Measurements from ENCODE around the gene SH3RF2.

Gene SH3RF2

GRCh38 chr5:146050086-146050485 is 113.7 kb downstream of the SH3RF2 start:
- no peak for DNase-seq

GRCh38 chr5:146051678-146052077 is 115.3 kb downstream of the SH3RF2 start:
- DNase-seq = no peak

- no peak for DNase-seq
These were observed 116.4 kb downstream of the SH3RF2 start for GRCh38 chr5:146052780-146053179.

GRCh38 chr5:146055432-146055831 is 119.1 kb downstream of the SH3RF2 start:
- no peak for DNase-seq

- DNase-seq = no peak
These were observed 123.3 kb downstream of the SH3RF2 start for GRCh38 chr5:146059460-146060220.

- DNase-seq = no peak
These were observed 123.8 kb downstream of the SH3RF2 start for GRCh38 chr5:146060221-146060585.

- no peak for DNase-seq
These were observed 130.6 kb downstream of the SH3RF2 start for GRCh38 chr5:146066968-146067367.

GRCh38 chr5:146068206-146068605 is 131.8 kb downstream of the SH3RF2 start:
- DNase-seq = no peak

- DNase-seq = no peak
These were observed 132.8 kb downstream of the SH3RF2 start for GRCh38 chr5:146068977-146069779.

- DNase-seq = no peak
These were observed 133.4 kb downstream of the SH3RF2 start for GRCh38 chr5:146069780-146070099.

GRCh38 chr5:146070746-146071145 is 134.4 kb downstream of the SH3RF2 start:
- no peak for DNase-seq

GRCh38 chr5:146071171-146071570 is 134.8 kb downstream of the SH3RF2 start:
- DNase-seq = no peak

GRCh38 chr5:146072595-146072994 is 136.2 kb downstream of the SH3RF2 start:
- no peak for DNase-seq

GRCh38 chr5:146073239-146073900 is 137.0 kb downstream of the SH3RF2 start:
- DNase-seq = no peak

GRCh38 chr5:146076028-146076427 is 139.7 kb downstream of the SH3RF2 start:
- DNase-seq = no peak

GRCh38 chr5:146076455-146076854 is 140.1 kb downstream of the SH3RF2 start:
- no peak for DNase-seq

- no peak for DNase-seq
These were observed 142.2 kb downstream of the SH3RF2 start for GRCh38 chr5:146078566-146078965.

GRCh38 chr5:146079695-146080373 is 143.5 kb downstream of the SH3RF2 start:
- no peak for DNase-seq

GRCh38 chr5:146081556-146081955 is 145.2 kb downstream of the SH3RF2 start:
- no peak for DNase-seq

- DNase-seq = no peak
These were observed 146.4 kb downstream of the SH3RF2 start for GRCh38 chr5:146082798-146083197.

- DNase-seq = no peak
These were observed 148.0 kb downstream of the SH3RF2 start for GRCh38 chr5:146084376-146084775.

- no peak for DNase-seq
These were observed 151.7 kb downstream of the SH3RF2 start for GRCh38 chr5:146088098-146088497.

- DNase-seq = no peak
These were observed 152.9 kb downstream of the SH3RF2 start for GRCh38 chr5:146089287-146089686.
